ENCODE measurements around the gene APOL2.

DNA sequence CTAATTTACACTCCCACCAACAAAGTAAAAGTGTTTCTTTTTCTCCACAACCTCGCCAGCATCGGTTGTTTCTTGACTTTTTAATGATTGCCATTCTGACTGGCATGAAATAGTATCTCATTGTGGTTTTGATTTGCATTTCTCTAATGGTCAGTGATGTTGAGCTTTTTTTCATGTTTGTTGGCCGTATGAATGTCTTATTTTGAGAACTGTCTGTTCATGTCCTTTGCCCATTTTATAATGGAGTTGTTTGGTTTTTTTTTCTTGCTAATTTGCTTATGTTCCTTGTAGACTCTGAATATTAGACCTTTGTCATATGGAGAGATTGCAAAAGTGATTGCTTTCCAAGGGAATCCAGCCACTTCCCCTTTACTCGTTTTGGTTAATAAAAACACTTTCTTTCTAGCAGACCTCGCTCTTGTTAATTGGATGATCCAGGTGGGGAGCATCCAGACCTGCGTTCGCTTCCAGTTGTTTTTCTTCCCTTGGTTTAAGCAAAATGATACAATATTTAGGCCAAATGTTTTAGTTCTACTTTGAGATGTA, 20.6 kb downstream of the APOL2 start:
- TF ChIP-seq CTCF (IDR thresholded peaks at IDR 0.05; ENCODE audit: insufficient read depth, low read depth, low read length) (no peak), EZH2 (IDR thresholded peaks at IDR 0.05; ENCODE audit: insufficient read depth, low read length) (no peak)

Data from astrocyte (in vitro differentiated cells and primary cell).